IPS DF 4.7 (cell line): ENCODE measurements around the gene WBP1L.
A peak's percentile ranks its signal among the peaks of the same experiment; 100 is the strongest.
"Not testable (repeated sequence)": the region's sequence is repeated elsewhere in the genome, so short reads cannot be mapped to it uniquely, and the experiment has no call there.

ENCODE experiments used
- DNase-seq: peaks from one replicate; pipeline ENCODE4 v3.0.0-alpha.2; 2013; ENCODE audit warnings: low spot score; ENCODE audit errors: extremely low read depth

Gene WBP1L

GRCh38 chr10:102721954-102722353, 21.8 kb upstream of the WBP1L start:
- DNase-seq = no peak

- no peak for DNase-seq
Observed at GRCh38 chr10:102723989-102724388, 19.8 kb upstream of the WBP1L start.

GRCh38 chr10:102726274-102726673, 17.5 kb upstream of the WBP1L start:
- DNase-seq = no peak

GRCh38 chr10:102727037-102727818, 16.5 kb upstream of the WBP1L start:
- DNase-seq = no peak

- DNase-seq = peak; percentile 38
Observed at GRCh38 chr10:102729029-102730026, 14.4 kb upstream of the WBP1L start.

- no peak for DNase-seq
Observed at GRCh38 chr10:102731222-102731800, 12.4 kb upstream of the WBP1L start.

- DNase-seq = no peak
Observed at GRCh38 chr10:102732661-102733060, 11.1 kb upstream of the WBP1L start.

GRCh38 chr10:102735065-102735562, 8.6 kb upstream of the WBP1L start:
- peak; percentile 33 for DNase-seq

- DNase-seq = no peak
Observed at GRCh38 chr10:102738692-102739121, 5.0 kb upstream of the WBP1L start.

GRCh38 chr10:102740229-102740628, 3.5 kb upstream of the WBP1L start:
- no peak for DNase-seq

GRCh38 chr10:102741726-102742237, 2.0 kb upstream of the WBP1L start:
- no peak for DNase-seq

GRCh38 chr10:102742313-102742712, 1.4 kb upstream of the WBP1L start:
- DNase-seq = not testable (repeated sequence)

GRCh38 chr10:102743078-102743587, 615 bp upstream of the WBP1L start:
- no peak for DNase-seq

- no peak for DNase-seq
Observed at GRCh38 chr10:102744374-102745051, 765 bp downstream of the WBP1L start.

GRCh38 chr10:102745157-102745556, 1.4 kb downstream of the WBP1L start:
- DNase-seq = no peak

GRCh38 chr10:102752266-102752930, 8.7 kb downstream of the WBP1L start:
- DNase-seq = no peak

GRCh38 chr10:102752934-102753664, 9.4 kb downstream of the WBP1L start:
- no peak for DNase-seq

GRCh38 chr10:102753718-102754117, 10.0 kb downstream of the WBP1L start:
- no peak for DNase-seq

- no peak for DNase-seq
Observed at GRCh38 chr10:102757323-102757722, 13.6 kb downstream of the WBP1L start.
